ENCODE results near the gene SMIM20.
"Not testable (repeated sequence)": the region's sequence is repeated elsewhere in the genome, so short reads cannot be mapped to it uniquely, and the experiment has no call there.

The SMIM20 gene

DNA sequence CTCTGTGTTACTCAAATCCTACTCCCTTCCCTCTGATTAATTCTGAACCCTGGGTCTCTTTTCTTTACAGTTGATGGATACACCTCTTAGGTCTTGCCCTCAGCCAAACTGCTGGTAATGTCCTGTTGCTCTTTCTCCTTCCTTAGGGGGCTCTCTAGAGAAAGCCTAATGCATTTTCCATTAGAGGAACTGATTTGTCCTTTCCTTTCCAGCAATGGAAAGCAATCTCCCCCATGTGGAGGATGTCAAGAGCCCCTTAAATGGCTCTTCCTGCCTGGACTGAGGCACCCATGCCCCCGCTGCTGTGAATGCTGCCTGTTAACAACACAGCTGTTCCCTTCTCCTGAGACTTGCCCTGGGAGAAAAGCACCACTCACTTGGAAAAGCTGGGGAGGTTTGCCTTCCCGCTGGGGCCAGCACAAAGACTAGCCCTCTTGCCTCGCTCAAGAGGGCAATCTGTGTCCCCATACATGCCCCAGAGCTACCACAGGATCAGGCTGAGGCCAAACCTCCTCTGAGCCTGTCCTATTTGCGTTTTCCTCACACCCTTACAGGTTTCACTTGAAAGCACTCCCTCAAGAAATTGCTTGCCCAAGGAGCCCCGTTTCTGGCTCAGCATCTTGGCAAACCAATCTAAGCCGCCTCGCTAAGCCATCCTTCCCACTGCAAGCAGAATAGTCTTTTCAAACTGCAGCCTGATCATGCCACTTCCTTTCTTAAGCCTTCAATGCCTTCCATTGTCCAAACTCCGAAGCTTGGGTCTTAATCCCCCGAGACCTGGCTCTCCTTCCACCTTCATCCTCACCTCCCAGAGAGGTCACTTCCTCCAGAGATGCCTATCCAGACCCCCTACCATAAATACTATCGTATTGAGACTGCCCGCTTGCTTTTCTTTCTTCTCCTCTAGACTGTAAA, 23.2 kb upstream of the SMIM20 start:
- no peak for DNase-seq (ENCODE audit: low spot score)

DNA sequence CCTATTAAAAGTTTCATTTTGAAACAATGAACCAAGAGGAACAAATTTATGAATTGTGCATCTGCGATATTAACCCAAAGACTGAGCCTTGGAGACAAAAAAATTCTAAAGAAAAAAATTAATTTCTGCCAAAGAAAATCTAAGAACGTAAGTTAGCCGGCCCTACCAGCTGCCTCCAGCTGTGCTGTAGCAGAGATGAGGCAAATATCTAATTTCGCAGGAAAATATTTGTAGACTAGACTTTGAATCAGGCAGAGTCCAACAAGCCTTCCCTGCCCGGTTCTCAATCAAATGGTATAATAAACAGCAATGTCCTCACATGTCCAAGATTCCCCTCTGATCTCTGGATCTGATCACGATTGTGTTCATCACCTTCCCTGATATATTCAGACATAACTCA, 21.2 kb upstream of the SMIM20 start:
- DNase-seq (ENCODE audit: low spot score): no peak

GRCh38 chr4:25896776-25897539, 17.1 kb upstream of the SMIM20 start:
- DNase-seq (ENCODE audit: low spot score): no peak

- peak; percentile 2 for DNase-seq (ENCODE audit: low spot score)
These were observed 13.7 kb upstream of the SMIM20 start for GRCh38 chr4:25900310-25900709.

DNA sequence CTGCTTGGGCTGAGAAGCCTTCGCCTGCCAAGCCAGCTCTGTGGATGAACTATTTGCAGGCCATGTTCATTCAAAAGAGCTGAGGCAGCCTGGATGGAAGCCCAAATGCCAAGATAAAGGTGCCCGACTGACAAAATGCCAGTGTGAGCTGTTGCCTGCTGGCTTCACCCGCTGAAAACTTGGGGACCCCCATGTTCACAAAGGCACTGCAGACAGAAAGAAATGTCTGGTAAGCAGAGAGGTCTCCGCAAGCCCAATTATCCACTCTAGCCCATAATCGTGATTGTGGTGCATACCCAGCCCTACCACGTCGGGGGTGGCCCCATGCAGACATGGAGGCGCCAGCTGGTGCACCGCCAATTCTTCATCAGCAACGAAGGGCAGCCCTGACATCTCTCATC, 13.0 kb upstream of the SMIM20 start:
- DNase-seq (ENCODE audit: low spot score): no peak

- DNase-seq (ENCODE audit: low spot score): no peak
These were observed 9.9 kb upstream of the SMIM20 start for GRCh38 chr4:25903900-25904747.

GRCh38 chr4:25904748-25905082, 9.3 kb upstream of the SMIM20 start:
- no peak for DNase-seq (ENCODE audit: low spot score)

DNA sequence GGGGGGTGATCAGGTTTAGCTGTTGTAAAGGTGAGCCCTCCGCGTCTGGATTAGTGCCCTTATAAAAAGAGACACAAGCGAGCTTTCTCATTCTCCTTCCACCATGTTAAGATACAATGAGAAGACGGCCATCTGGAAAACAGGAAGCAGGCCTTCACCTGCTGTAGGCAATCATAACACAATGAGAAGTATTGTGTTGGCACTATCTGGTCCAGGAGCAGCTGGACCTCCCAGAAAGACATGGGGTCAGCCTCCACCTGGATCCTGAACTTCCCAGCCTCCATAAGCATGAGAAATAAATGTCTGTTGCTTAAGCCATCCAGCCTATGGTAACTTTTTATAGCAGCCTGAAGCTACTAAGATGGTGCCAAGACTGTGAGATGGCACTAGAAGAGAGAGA, 8.6 kb upstream of the SMIM20 start:
- no peak for DNase-seq (ENCODE audit: low spot score)

- DNase-seq (ENCODE audit: low spot score): not testable (repeated sequence)
These were observed 7.9 kb upstream of the SMIM20 start for GRCh38 chr4:25906113-25906512.

- no peak for DNase-seq (ENCODE audit: low spot score)
These were observed 5.5 kb upstream of the SMIM20 start for GRCh38 chr4:25908491-25908901.

DNA sequence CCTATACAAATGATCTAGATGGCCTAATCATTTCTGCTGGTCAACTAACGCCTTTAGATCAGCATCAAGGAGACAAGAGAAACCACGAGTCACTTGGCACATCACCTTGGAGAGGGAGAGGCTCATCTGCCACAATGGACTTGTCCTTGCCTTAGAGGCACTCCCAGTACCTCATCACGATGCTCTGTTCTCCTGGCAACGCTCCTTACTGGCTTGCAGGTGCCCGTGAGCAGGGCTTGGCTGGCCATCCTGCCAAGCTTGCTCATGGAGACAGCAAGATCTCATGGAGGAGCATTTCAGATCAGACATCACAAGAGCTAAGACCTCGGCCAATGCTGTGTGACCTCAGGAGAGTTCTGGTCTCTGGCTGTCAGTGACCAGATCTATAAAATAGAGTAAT, 2.7 kb upstream of the SMIM20 start:
- no peak for DNase-seq (ENCODE audit: low spot score)

GRCh38 chr4:25913056-25913850, 767 bp upstream of the SMIM20 start:
- no peak for DNase-seq (ENCODE audit: low spot score)

GRCh38 chr4:25914670-25915352, 791 bp downstream of the SMIM20 start:
- no peak for DNase-seq (ENCODE audit: low spot score)

GRCh38 chr4:25915353-25915705, 1.3 kb downstream of the SMIM20 start:
- no peak for DNase-seq (ENCODE audit: low spot score)

DNA sequence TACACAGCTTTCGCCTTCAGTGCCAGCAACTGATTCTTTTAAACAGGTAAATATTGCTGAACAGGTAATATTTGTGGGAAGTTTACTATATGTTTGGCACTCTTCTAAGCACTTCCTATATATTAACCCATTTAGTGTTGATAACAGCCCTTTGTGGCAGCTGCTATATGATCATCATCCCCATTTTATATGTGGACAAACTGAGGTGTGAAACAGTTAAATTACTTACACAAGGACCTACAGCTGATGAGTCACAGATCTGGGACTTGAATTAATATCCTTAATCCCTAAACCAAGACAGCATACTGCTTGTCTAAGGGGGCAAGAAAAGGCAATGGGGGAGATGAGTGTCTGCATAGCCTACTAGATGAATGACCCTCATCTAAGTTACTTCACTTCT, 2.9 kb downstream of the SMIM20 start:
- DNase-seq (ENCODE audit: low spot score): no peak

- DNase-seq (ENCODE audit: low spot score): no peak
These were observed 5.7 kb downstream of the SMIM20 start for GRCh38 chr4:25919676-25920075.

DNA sequence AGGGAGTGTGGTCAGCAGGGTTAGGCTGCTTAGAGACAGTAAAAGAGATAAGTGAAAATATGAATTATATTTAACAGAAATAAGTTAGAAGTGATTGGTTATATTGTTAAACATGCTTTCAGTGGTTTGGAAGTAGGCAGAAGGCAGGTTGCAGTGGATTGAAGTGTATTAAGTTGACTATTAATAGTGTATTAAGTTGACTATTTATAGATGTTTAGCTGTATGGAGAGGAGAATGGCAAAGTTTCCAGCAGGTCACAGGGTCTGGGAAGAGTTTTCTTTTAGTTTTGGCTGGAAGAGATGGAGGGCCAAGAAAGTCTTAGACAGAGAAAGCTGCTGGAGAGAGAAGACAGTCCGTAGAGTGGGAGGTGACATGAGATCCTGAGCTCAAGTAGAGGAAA, 7.9 kb downstream of the SMIM20 start:
- no peak for DNase-seq (ENCODE audit: low spot score)

DNA sequence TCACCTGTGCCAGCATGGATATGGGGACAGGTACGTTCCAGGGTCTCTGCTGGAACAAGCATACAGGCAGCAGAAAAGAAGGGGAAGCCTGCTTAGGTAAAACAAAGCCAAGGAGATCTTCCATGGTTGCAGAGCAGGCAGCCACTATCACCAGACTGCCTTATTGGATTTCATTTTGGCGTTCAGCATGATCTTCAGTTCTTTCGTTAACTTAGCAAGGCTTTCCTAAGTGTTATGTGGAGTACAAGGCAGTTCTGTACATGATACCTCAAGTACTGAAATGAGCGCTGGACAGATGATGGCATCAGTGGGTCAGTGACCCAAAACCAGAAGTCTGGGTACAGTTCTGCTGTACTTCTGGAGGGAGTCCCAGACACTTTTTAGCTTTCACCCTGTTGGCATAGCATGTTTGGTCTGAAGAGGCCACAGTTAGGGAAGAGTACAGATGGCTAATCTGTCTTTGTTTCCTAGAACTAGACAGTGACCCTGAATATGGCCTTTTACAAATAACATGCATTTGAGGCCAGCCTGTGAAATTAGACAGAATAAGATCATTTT, 8.9 kb downstream of the SMIM20 start:
- no peak for DNase-seq (ENCODE audit: low spot score)

GRCh38 chr4:25923745-25924144, 9.7 kb downstream of the SMIM20 start:
- no peak for DNase-seq (ENCODE audit: low spot score)

DNA sequence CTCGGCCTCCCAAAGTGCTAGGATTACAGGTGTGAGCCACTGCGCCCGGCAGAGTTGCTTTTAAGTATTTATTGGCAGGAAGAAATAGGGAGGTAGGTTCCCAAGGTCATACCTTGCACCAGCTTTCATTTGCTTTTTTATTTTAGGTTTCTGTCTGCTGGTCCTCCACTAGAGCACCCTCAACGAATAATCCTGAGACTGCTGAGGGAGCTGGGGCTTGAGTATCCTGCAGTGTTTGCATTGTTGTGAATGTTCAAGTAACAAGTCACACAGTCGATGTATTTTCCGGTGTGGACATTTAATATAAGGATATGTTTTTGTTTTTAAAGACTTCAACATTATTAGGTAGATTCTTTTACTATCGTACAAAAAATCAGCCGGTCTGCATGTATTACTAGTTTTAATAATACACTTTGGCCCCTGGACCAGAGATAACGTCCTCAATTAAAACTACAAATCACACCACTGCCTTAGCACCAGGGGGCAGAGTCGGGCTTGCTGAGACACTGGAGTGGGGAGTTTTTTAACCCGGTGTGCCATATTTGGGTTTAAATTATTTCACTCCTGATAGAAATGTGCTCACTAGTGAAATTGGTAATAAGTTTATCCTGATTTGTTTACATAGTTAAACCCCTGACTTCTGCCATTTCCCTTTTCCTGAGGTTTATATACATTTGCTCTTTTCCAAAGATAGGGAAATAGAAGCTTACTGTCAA, 11.6 kb downstream of the SMIM20 start:
- peak; percentile 33 for DNase-seq (ENCODE audit: low spot score)

Measured in activated CD4-positive, alpha-beta T cell treated with anti-CD3 and anti-CD28 coated beads, Interleukin-2, Interleukin-4, amounts not matched to agents 100 ng/mL and 50 ng/mL, durations not matched to agents 16 hours and 8 hours (primary cell).